H1 (cell line): ENCODE measurements around the gene NRL. TPM values are rescaled to one million over a fixed set of nuclear protein-coding genes. Genes with fewer than 3 reads are reported as not detected.

Source experiments
- CTCF ChIA-PET: fragments of 300-600 bp; sonication (Branson Sonifier 250); formaldehyde crosslinking; loops from one replicate; lab custom pipeline; 2021; ENCODE audit not compliant: partially characterized antibody; lab: Charles Lee
- POLR2A ChIA-PET: fragments of 300-600 bp; sonication (Branson Sonifier 250); formaldehyde crosslinking; loops from one replicate; lab custom pipeline; 2021; ENCODE audit warnings: inconsistent platforms; ENCODE audit not compliant: partially characterized antibody; lab: Charles Lee
- DNase-seq, 2 experiments: peaks; one replicate each; pipeline versions ENCODE4 v3.0.0 to v3.0.0-alpha.2; 2010 to 2022; ENCODE audit warnings: low spot score in 2 of 2, low read depth in 1 of 2, mixed read lengths in 1 of 2
- FAIRE-seq: peaks from 2 replicates; lab custom pipeline; 2011; peaks lifted over from hg19 to GRCh38; lab: Jason Lieb, UNC
- H2AFZ ChIP-seq: 2 replicates; pipeline ENCODE4 v1.8.1; 2012; ENCODE audit warnings: low read length, inconsistent platforms
- H2AK5ac ChIP-seq: 2 replicates; pipeline ENCODE4 v1.6.1; 2013; ENCODE audit warnings: low read depth, low read length
- H2BK120ac ChIP-seq: replicated peaks from 2 replicates; pipeline ENCODE3; 2013; ENCODE audit warnings: low read depth, low read length, inconsistent platforms
- H2BK12ac ChIP-seq: 2 replicates; pipeline ENCODE4 v1.6.1; 2013; ENCODE audit warnings: low read depth, low read length
- H2BK15ac ChIP-seq: 2 replicates; pipeline ENCODE4 v1.6.1; 2013; ENCODE audit warnings: low read length
- H2BK20ac ChIP-seq: 2 replicates; pipeline ENCODE4 v1.6.1; 2013; ENCODE audit warnings: low read length
- H2BK5ac ChIP-seq: 2 replicates; pipeline ENCODE4 v1.6.1; 2013; ENCODE audit warnings: low read depth, low read length
- H3K14ac ChIP-seq: 2 replicates; pipeline ENCODE4 v1.6.1; 2013; ENCODE audit warnings: inconsistent platforms; ENCODE audit not compliant: insufficient read length
- H3K18ac ChIP-seq: 2 replicates; pipeline ENCODE4 v1.6.1; 2013; ENCODE audit warnings: low read length; ENCODE audit errors: extremely low read depth
- H3K23ac ChIP-seq: 2 replicates; pipeline ENCODE4 v1.6.1; 2013; ENCODE audit warnings: inconsistent platforms; ENCODE audit not compliant: insufficient read length
- H3K23me2 ChIP-seq: 2 replicates; pipeline ENCODE4 v1.6.1; 2013; ENCODE audit warnings: low read depth, low read length
- H3K27ac ChIP-seq: 2 replicates; pipeline ENCODE4 v1.6.1; 2011; ENCODE audit warnings: low read depth, low read length, inconsistent platforms
- H3K27me3 ChIP-seq, 4 experiments: replicated peaks in 1 of 4; 1 replicate in 1 of 4; 2 replicates in 3 of 4; pipeline versions ENCODE4 v1.6.1 to v1.8.1; 2011 to 2013; ENCODE audit warnings: low read length in 3 of 4, mild to moderate bottlenecking in 3 of 4, inconsistent platforms in 2 of 4, mixed read lengths in 2 of 4, moderate library complexity in 1 of 4; ENCODE audit not compliant: control insufficient read depth in 3 of 4, insufficient read depth in 3 of 4; ENCODE audit errors: extremely low read depth in 1 of 4
- H3K36me3 ChIP-seq, 4 experiments: 2 replicates each; pipeline versions ENCODE4 v1.6.1 to v1.8.1; 2011 to 2013; ENCODE audit warnings: mild to moderate bottlenecking in 4 of 4, low read length in 3 of 4, moderate library complexity in 2 of 4, control low read depth in 1 of 4, inconsistent platforms in 1 of 4; ENCODE audit not compliant: insufficient read depth in 4 of 4, control insufficient read depth in 2 of 4
- H3K4ac ChIP-seq: replicated peaks from 2 replicates; pipeline ENCODE3; 2013; ENCODE audit warnings: low read length, low read depth, mixed read lengths, inconsistent platforms; ENCODE audit not compliant: insufficient read length
- H3K4me1 ChIP-seq, 4 experiments: replicated peaks in 1 of 4; 1 replicate in 1 of 4; 2 replicates in 3 of 4; pipeline versions ENCODE4 v1.6.1 to v1.8.1; 2011 to 2013; ENCODE audit warnings: low read length in 3 of 4, inconsistent platforms in 2 of 4, mixed read lengths in 1 of 4; ENCODE audit not compliant: insufficient read depth in 4 of 4, control insufficient read depth in 3 of 4
- H3K4me2 ChIP-seq, 2 experiments: 2 replicates each; pipeline versions ENCODE4 v1.6.1 to v1.8.1; 2011 to 2013; ENCODE audit warnings: low read depth in 2 of 2, low read length in 2 of 2, control low read depth in 1 of 2, inconsistent platforms in 1 of 2, mild to moderate bottlenecking in 1 of 2; ENCODE audit not compliant: insufficient read depth in 1 of 2
- H3K4me3 ChIP-seq, 4 experiments: fragments of 200-600, 300-600 bp in 1 of 4; sonication (generic), shearing (Covaris generic), sonication (Bioruptor Twin) in 1 of 4; 2 replicates each; pipeline versions ENCODE4 v1.5.1 to v1.8.1; 2011 to 2016; ENCODE audit warnings: low read length in 4 of 4, low read depth in 3 of 4, control low read depth in 2 of 4, inconsistent platforms in 2 of 4, mild to moderate bottlenecking in 2 of 4, mixed read lengths in 1 of 4, moderate library complexity in 1 of 4; ENCODE audit not compliant: insufficient read depth in 2 of 4; ENCODE audit errors: extremely low read depth in 1 of 4
- H3K56ac ChIP-seq: replicated peaks from 2 replicates; pipeline ENCODE3; 2013; ENCODE audit warnings: low read depth, mild to moderate bottlenecking, mixed read lengths, low read length, inconsistent platforms; ENCODE audit not compliant: insufficient read length
- H3K79me1 ChIP-seq: 2 replicates; pipeline ENCODE4 v1.6.1; 2013; ENCODE audit warnings: low read depth, low read length, control low read depth
- H3K79me2 ChIP-seq, 2 experiments: 2 replicates each; pipeline versions ENCODE4 v1.6.1 to v1.8.1; 2012 to 2013; ENCODE audit warnings: low read length in 2 of 2, mild to moderate bottlenecking in 2 of 2, inconsistent platforms in 1 of 2; ENCODE audit not compliant: insufficient read depth in 2 of 2, control insufficient read depth in 1 of 2
- H3K9ac ChIP-seq, 4 experiments: replicated peaks in 1 of 4; 1 replicate in 1 of 4; 2 replicates in 3 of 4; pipeline versions ENCODE4 v1.6.1 to v1.8.1; 2011 to 2013; ENCODE audit warnings: low read depth in 3 of 4, low read length in 3 of 4, control low read depth in 2 of 4, mild to moderate bottlenecking in 2 of 4, moderate library complexity in 2 of 4, inconsistent platforms in 1 of 4; ENCODE audit errors: extremely low read depth in 1 of 4
- H3K9me3 ChIP-seq, 2 experiments: 2 replicates each; pipeline versions ENCODE4 v1.6.1 to v1.8.1; 2012 to 2013; ENCODE audit warnings: mild to moderate bottlenecking in 2 of 2, moderate library complexity in 2 of 2, control low read depth in 1 of 2, inconsistent platforms in 1 of 2, low read depth in 1 of 2, low read length in 1 of 2, mixed read lengths in 1 of 2; ENCODE audit not compliant: insufficient read depth in 2 of 2
- H4K20me1 ChIP-seq, 2 experiments: replicated peaks in 1 of 2; 2 replicates each; pipeline versions ENCODE3 to v1.8.1; 2011 to 2013; ENCODE audit warnings: inconsistent platforms in 2 of 2, low read length in 2 of 2, mild to moderate bottlenecking in 1 of 2; ENCODE audit not compliant: insufficient read depth in 2 of 2, control insufficient read depth in 1 of 2
- H4K5ac ChIP-seq: 2 replicates; pipeline ENCODE4 v1.6.1; 2013; ENCODE audit warnings: low read length, low read depth, mixed read lengths, inconsistent platforms; ENCODE audit not compliant: insufficient read length
- H4K8ac ChIP-seq: 2 replicates; pipeline ENCODE4 v1.8.0; 2013; ENCODE audit warnings: mild to moderate bottlenecking, moderate library complexity, low read length, inconsistent platforms; ENCODE audit not compliant: insufficient read depth; ENCODE audit errors: extremely low read depth
- H4K91ac ChIP-seq: replicated peaks from 2 replicates; pipeline ENCODE3; 2013; ENCODE audit warnings: low read length, mixed read lengths, inconsistent platforms; ENCODE audit not compliant: insufficient read length
- ASH2L ChIP-seq: fragments of 200-600, 300-600 bp; sonication (generic); IDR thresholded peaks from one replicate; pipeline ENCODE4 v1.7.1; 2017; ENCODE audit warnings: low read length
- EZH2 ChIP-seq: fragments of 200-600 bp; sonication (generic); IDR thresholded peaks from 2 replicates; pipeline ENCODE4 v1.7.1; 2012; ENCODE audit warnings: low read depth, mild to moderate bottlenecking, moderate library complexity, low read length, inconsistent platforms; ENCODE audit not compliant: severe bottlenecking
- HDAC6 ChIP-seq: IDR thresholded peaks from one replicate; pipeline ENCODE4 v1.7.1; 2012; ENCODE audit warnings: low read depth, mild to moderate bottlenecking, inconsistent platforms, low read length, moderate library complexity
- PHF8 ChIP-seq: fragments of 200-600 bp; sonication (generic); conservative IDR thresholded peaks from 2 replicates; pipeline ENCODE4 v1.7.1; 2012; ENCODE audit warnings: low read depth, mild to moderate bottlenecking, inconsistent platforms, low read length, moderate library complexity
- SAP30 ChIP-seq: fragments of 300-600 bp; sonication (generic); IDR thresholded peaks from 2 replicates; pipeline ENCODE4 v1.7.1; 2012; ENCODE audit warnings: low read length, moderate library complexity, mild to moderate bottlenecking, inconsistent platforms; ENCODE audit not compliant: insufficient read depth, insufficient replicate concordance
- WGBS, 2 experiments: shearing (Covaris generic) in 1 of 2; methylation state at CpG; one replicate each; pipeline versions ENCODE4 v1.1.6 to v1.1.7; 2013 to 2015; ENCODE audit warnings: low lambda C conversion rate in 2 of 2, mixed read lengths in 2 of 2, inconsistent platforms in 1 of 2, low coverage in 1 of 2, missing lambda C conversion rate in 1 of 2; ENCODE audit not compliant: insufficient replicate concordance in 2 of 2, insufficient coverage in 1 of 2, insufficient read length in 1 of 2; ENCODE audit errors: extremely low coverage in 1 of 2, missing lambda C conversion rate in 1 of 2; 5-methylcytosine and 5-hydroxymethylcytosine counted together
- polyA plus RNA-seq, 7 experiments: library from polyadenylated mRNA; depleted of rRNA in 3 of 7; stranded (reverse) in 5 of 7; unstranded in 2 of 7; fragments of >200 nt in 5 of 7; fragments of 200-250 nt in 2 of 7; gene quantifications; 1 replicate in 5 of 7; 2 replicates in 1 of 7; 4 replicates in 1 of 7; pipeline versions ENCODE4 v1.2.1 to v1.2.3, GENCODE V29; 2011 to 2013; ENCODE audit warnings: missing spikeins in 2 of 7, mixed read lengths in 2 of 7
- total RNA-seq: library from RNA; stranded (reverse); fragmentation: NEBNext Ultra II Directional; extraction: Animal tissue kit (Norgen Biotek cat#: 25700); gene quantifications from 2 replicates; pipeline ENCODE4 v1.2.1, GENCODE V29; 2021

NRL gene
- total and polyA plus RNA-seq, 2 of the 8 experiments (the other 6 are each of a cell fraction or from before 2014, with no cell fraction given), result 1.1 to 2.2 TPM

DNA sequence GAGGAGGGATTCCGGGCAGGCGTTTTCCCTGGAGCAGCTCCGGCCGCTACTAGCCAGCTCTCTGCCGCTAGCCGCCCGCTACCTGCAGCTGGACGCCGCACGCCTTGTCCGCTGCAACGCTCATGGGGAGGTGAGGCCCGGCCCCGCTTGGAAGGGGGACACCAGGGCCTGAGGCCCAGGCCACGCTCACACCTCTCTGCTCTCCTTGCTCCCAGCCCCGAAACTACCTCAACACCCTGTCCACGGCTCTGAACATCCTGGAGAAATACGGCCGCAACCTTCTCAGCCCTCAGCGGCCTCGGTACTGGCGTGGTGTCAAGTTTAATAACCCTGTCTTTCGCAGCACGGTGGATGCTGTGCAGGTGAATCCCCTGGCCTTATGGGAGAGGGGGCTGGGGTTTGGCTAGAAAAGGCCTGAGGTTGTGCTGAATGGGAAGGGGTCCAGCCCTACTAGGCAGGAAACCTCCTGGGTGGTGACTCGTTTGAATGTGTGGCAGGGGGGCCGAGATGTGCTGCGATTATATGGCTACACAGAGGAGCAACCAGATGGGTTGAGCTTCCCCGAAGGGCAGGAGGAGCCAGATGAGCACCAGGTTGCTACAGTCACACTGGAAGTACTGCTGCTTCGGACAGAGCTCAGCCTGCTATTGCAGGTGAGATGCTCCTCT, 33.1 kb upstream of the NRL start:
- H2AFZ ChIP-seq, result no peak overlapping the region
- peak overlapping the region; percentile 44; the same call in 1 of the 2 replicates for H2BK5ac ChIP-seq
- no peaks in the 10 kb centered on the region for H3K9me3 ChIP-seq

More for the DNA sequence above, 33.1 kb upstream of the NRL start:
- peak overlapping the region; percentile 83 to 96 for H3K4me2 ChIP-seq
- H3K18ac ChIP-seq, result no peak overlapping the region
- H3K79me1 ChIP-seq, result peaks cover 11% of the 10 kb centered on the region; the same call in 1 of the 2 replicates
- H3K27ac ChIP-seq, result 0 out of 2 replicates have a peak overlapping the region, but pooled peaks have one; percentile 45
- H3K79me2 ChIP-seq, result peaks cover 0 to 28% of the 10 kb centered on the region in 2 experiments; a peak in 3 of 4 replicates
- H4K8ac ChIP-seq, result no peak overlapping the region; the same call in 1 of the 2 replicates
- no peak overlapping the region for H3K56ac ChIP-seq
- DNase-seq, result no peak
- H3K23ac ChIP-seq, result no peak overlapping the region
- no peak overlapping the region for H2BK20ac ChIP-seq
- H4K20me1 ChIP-seq, result peaks cover 0 to 19% of the 10 kb centered on the region in 2 experiments
- H2BK120ac ChIP-seq, result no peak overlapping the region
- H3K27me3 ChIP-seq, result no peaks in the 10 kb centered on the region
- H2BK15ac ChIP-seq, result no peak overlapping the region
- H3K4ac ChIP-seq, result no peak overlapping the region
- FAIRE-seq, result no peak
- H3K4me3 ChIP-seq, result peak overlapping the region; percentile 92 to 98 (median 96)
- no peak overlapping the region for H2BK12ac ChIP-seq
- H3K23me2 ChIP-seq, result peaks cover 10% of the 10 kb centered on the region
- H2AK5ac ChIP-seq, result no peak overlapping the region
- WGBS, 2 experiments, result 19% methylated on average over 29 of the region's 29 CpGs; no CpG with 5 or more reads in 1 of the 2 experiments
- H4K5ac ChIP-seq, result no peak overlapping the region
- no peak overlapping the region for H3K14ac ChIP-seq
- POLR2A ChIA-PET, result interaction anchor here (0.7 to 9.6 kb wide), 15 partner anchors 8 to 151 kb away, joined by 3 to 86 read pairs (median 5); partner anchors contain the start of genes DCAF11, DHRS1, IPO4 and IRF9
- H3K4me1 ChIP-seq, result peaks cover 0 to 10% (median 7%) of the 10 kb centered on the region in 4 experiments; a peak in 5 of 7 replicates
- peaks cover 14 to 40% (median 30%) of the 10 kb centered on the region in 4 experiments for H3K36me3 ChIP-seq
- H4K91ac ChIP-seq, result peak overlapping the region; percentile 34
- TF ChIP-seq HDAC6 (no peak), PHF8 (0 out of 2 replicates have a peak, but pooled peaks have one; percentile 11), EZH2 (no peak), SAP30 (no peak), ASH2L (peak; percentile 9)
- CTCF ChIA-PET, result interaction anchor here (0.8 to 3.7 kb wide), 9 partner anchors 9 to 90 kb away, joined by 3 to 24 read pairs (median 5); partner anchors contain the start of genes DCAF11, IRF9, NRL and PSME1
- peak overlapping the region; percentile 66 to 73 (median 69); a peak in 6 of 7 replicates for H3K9ac ChIP-seq
